GM18873 (cell line): ENCODE data around the gene C1orf21.
"Not testable (repeated sequence)": the region's sequence is repeated elsewhere in the genome, so short reads cannot be mapped to it uniquely, and the experiment has no call there.

Experiments
- ATAC-seq: cut with Tn5 transposase; IDR thresholded peaks from one replicate; pipeline ENCODE4 v1.9.1; 2021; ENCODE audit warnings: mild to moderate bottlenecking, moderate library complexity, moderate number of reproducible peaks; ENCODE audit not compliant: unreplicated experiment, low FRiP score

C1orf21 gene, protein sequence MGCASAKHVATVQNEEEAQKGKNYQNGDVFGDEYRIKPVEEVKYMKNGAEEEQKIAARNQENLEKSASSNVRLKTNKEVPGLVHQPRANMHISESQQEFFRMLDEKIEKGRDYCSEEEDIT

GRCh38 chr1:184386312-184387068 is at the start of gene C1orf21:
C1orf21 (plus strand) TSS chr1:184387029; CDS start chr1:184477510, 90,481 bp downstream.
- ATAC-seq, result no peak

DNA sequence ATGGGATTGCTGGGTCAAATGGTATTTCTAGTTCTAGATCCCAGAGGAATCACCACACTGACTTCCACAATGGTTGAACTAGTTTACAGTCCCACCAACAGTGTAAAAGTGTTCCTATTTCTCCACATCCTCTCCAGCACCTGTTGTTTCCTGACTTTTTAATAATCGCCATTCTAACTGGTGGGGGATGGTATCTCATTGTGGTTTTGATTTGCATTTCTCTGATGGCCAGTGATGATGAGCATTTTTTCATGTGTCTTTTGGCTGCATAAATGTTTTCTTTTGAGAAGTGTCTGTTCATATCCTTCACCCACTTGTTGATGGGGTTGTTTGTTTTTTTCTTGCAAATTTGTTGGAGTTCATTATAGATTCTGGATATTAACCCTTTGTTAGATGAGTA is 49.0 kb upstream of the C1orf21 start:
- ATAC-seq, result not testable (repeated sequence)

DNA sequence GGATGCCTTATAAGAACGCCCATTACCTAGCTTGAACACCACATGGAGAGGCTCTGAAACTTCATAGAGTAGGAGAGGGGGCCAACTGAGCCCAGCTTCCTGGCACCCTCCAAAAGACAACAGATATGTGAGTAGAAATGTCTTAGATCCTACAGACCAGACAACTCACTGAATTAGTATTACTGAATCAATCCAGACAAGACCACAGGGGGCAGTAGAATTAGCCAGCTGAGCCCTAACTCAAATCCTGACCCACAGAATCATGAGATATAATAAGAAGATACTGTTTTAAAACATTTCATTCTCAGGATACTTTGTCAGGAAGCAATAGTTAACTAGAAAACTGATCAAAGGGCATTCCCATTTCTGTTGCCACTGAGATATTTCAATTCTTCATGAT is 45.8 kb upstream of the C1orf21 start:
- ATAC-seq, result no peak

DNA sequence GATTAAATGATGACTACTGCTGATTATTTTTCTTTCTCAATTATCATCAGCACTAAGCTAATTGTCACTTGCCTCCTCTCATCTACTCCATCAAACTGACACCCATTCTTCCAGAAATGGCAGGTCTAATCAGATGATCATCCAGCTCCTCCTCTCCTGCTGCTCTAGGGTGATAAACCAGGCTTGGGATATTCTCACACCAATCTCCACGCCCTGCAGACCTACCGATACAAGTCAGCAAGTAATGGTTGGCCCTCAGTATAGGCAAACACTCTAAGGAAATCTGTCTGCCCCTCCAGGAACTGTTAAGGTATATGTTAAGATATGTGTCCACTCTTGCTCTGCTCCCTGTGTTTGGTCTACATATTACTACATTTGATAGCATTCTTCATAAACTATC is 36.3 kb upstream of the C1orf21 start:
- ATAC-seq, result no peak

- ATAC-seq, result no peak
These were observed 35.3 kb upstream of the C1orf21 start for GRCh38 chr1:184351416-184351975.

DNA sequence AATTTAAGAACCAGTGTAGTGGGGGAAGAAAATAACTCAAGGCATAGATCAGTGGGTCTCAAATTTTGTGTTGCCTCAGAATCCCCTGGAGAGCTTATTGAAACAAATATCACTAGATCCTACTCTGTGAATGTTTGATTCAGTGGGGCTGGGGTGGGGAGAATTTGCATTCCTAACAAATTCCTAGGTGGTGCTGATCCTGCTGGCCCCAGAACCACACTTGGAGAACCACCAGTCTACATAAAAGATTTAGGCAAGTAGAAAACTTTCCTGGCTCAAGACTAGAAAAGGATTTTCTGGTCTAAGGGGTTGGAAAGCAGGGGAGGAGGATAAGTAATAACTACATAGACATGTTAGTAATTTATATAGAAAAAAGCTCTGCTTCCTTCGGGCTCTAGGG is 34.1 kb upstream of the C1orf21 start:
- no peak for ATAC-seq

DNA sequence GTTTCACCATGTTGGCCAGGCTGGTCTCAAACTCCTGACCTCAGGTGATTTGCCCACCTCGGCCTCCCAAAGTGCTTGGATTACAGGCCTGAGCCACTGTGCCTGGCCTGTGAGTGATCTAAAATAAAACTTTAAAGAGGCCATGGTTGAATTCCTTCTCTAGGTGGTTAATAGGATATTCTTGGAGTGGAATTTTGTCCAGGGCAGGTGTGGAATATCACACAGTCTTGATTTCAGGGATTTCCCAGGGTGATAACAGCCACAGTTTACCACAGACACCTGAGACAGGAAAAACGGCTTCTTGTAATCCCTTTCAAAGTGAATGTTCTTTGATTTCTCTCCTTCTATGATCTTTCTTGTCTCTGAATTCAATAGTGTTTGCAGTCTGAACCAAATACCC is 32.1 kb upstream of the C1orf21 start:
- ATAC-seq, result no peak

GRCh38 chr1:184356891-184357290 is 29.9 kb upstream of the C1orf21 start:
- no peak for ATAC-seq

- no peak for ATAC-seq
These were observed 28.6 kb upstream of the C1orf21 start for GRCh38 chr1:184358256-184358655.

DNA sequence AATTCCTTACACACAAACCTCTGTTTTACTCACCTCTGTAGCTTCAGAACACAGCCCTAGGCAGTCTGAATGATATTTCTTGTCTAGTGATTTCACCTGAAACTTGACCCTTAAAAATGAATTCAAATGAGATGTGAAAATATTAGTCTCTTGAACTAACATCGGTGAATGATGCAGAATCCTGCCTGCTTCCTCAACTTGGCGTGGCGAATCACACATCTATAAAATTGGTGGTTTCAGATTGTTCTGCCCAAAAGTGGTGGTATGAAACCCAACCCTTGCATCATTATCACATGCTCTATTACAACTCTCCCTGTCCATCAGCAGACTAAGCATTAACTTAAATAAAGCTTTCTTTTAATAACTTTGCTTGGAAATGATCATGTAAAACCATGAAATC is 26.9 kb upstream of the C1orf21 start:
- ATAC-seq, result no peak

- no peak for ATAC-seq
These were observed 24.0 kb upstream of the C1orf21 start for GRCh38 chr1:184362876-184363275.

DNA sequence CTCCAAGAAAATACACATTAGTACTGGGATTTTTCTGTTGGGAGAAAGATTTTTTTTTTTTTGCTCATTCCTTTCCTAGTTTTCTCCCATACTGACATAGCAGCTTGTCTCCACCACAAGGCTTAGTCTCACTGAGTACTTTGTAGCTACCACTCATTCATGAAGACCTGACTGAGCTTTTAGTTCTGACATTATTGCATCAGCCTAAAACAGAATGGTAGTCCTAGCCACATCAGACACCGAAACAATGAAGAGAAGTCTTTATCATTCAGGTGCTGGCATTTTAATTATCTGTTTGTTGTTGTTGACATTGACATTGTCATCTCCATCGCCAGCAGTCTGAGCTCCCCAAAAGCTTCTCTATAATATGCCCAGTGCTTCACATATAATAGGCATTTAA is 21.1 kb upstream of the C1orf21 start:
- ATAC-seq, result no peak

DNA sequence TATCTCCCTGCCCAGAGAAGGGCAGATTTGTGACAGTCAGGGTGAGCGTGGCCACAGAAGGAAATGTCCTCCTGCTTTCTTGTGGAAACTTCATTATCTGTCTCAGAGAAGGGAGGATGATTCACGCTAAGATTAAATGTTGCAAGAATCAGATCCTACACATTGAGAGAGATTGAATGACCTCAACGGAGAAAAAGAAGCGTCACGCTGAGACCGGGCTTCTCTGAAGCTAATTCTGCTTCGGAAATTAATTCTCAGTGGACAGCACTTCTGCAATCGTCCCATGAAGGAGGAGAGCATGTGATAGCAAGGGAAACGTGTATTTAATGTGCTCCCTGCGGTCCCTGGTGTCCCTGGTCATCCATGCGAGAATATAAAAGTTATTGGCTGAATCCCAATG is 19.8 kb upstream of the C1orf21 start:
- no peak for ATAC-seq

GRCh38 chr1:184367427-184368038 is 19.3 kb upstream of the C1orf21 start:
- ATAC-seq, result no peak

DNA sequence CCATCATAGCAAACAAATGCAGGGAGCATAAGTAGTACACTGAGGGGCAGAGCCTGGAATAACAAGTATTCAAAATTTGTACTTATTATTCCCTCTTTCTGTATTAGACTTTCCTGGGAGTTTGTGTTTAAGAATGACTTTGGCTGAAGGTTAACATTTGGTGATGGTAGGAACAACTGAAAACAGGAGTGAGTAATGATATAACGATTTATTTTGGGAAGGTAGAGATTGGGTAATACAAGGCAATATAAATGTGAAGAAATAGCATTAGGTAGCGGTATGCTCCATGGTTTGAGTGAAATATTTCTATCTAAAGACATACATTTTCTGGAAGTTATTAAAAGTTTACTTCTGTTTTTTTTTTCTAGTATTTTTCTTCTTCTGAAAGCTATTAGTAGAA is 18.5 kb upstream of the C1orf21 start:
- no peak for ATAC-seq

- no peak for ATAC-seq
These were observed 16.0 kb upstream of the C1orf21 start for GRCh38 chr1:184370850-184371249.

DNA sequence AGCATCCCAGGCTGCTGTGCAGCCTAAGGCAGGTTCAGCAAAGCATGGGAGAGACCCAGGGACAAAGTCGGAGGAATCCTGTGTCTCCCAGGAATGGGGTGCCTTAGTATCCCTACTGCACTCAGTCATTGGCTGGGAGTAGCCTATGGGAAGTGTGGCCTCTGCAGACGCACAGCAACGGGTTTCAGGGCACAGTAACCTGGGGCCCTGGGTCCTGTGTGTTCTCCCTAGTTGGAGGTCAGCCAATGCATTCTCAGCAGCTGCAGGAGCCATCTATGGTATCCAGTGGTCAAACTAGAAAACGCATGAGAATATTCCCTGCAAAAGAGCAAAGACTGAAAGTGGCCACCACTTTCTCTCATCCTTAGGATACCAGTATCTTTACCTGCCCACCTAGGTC is 13.7 kb upstream of the C1orf21 start:
- no peak for ATAC-seq

DNA sequence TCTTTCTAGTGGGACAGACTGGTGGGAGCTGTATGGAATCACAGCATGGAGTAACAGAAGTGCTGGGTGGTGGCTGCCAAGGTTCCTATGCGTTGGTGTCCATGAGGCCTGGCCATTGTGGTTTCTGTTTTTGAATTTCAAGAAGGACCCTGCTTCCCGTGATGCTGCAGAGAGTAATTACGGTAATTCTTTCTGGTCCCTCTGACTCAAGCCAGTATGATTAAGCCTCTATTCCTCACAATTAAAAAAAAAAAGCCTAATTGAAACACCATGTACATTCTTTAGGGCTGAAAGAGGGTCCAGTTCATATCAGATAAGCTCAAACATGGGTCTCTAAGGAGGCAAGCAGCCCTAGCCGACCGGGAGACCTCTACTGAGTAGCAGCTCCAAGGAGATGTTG is 10.5 kb upstream of the C1orf21 start:
- no peak for ATAC-seq

- no peak for ATAC-seq
These were observed 7.6 kb upstream of the C1orf21 start for GRCh38 chr1:184379111-184379752.

DNA sequence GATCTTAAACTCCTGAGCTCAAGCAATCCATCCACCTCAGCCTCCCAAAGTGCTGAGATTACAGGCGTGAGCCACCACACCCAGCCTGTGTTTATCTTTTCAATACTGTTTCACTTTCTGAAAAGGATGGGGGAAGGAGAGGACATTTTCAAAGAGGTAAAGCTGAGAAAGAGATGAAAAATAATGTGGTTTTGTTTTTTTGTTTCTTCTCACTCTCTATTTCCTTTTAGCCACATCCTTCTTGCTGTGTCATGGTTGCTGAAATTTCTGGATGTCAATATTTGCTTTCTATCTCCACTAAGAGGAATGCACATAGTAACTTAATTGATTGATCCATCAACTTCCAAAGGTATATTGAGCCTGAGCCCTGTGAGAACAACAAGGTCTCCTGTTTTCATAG is 6.4 kb upstream of the C1orf21 start:
- ATAC-seq, result no peak

DNA sequence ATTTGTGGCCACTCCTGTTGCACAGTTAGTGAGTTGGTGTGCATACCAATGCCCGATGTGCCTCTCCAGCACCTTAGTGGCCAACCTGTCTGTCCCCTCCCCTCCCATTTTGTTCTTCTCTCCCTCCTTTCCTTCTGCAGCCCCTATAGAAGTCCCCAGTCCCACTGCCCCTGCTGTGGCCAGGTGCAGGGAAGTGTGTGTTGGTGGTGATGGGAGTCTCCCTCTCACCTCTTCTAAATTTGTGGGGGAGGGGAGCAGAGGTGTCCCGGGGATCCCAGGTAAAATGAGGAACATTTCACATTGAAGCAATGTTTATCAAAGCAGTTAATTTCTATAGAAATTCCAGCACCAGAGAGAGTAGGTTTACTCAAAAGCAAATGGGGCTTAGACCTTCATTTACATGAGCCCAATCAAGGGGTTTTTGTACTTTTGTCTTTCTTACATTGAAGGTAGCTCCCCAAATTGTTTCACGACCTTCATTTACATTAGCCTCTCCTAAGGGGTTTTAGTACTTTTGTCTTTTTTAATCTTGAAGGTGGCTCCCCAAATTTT is 3.0 kb upstream of the C1orf21 start:
- ATAC-seq, result no peak
